HepG2 (cell line): ENCODE measurements around the gene BPIFB2. TPM values are rescaled to one million over a fixed set of nuclear protein-coding genes. Genes with fewer than 3 reads are reported as not detected.

ENCODE experiments used
- BRD4 ChIP-seq: sonication (generic); formaldehyde crosslinking; IDR thresholded peaks from 2 replicates; pipeline ENCODE4 v1.4.0; 2020; ENCODE audit warnings: missing genetic modification reagents
- BRF2 ChIP-seq: sonication (generic); formaldehyde crosslinking; IDR thresholded peaks from 2 replicates; pipeline ENCODE4 v1.8.1; 2022; ENCODE audit warnings: mild to moderate bottlenecking, missing genetic modification reagents
- CHCHD3 ChIP-seq: sonication (generic); formaldehyde crosslinking; IDR thresholded peaks from 2 replicates; pipeline ENCODE4 v1.8.0; 2022; ENCODE audit warnings: mild to moderate bottlenecking, missing genetic modification reagents, moderate library complexity
- DRAP1 ChIP-seq: IDR thresholded peaks from 2 replicates; pipeline ENCODE4 v1.6.1; 2016; ENCODE audit warnings: missing genetic modification reagents, missing compliant biosample characterization
- E2F1 ChIP-seq: sonication (generic); formaldehyde crosslinking; IDR thresholded peaks from 2 replicates; pipeline ENCODE4 v1.5.0; 2020; ENCODE audit warnings: missing genetic modification reagents
- EED ChIP-seq: sonication (generic); formaldehyde crosslinking; IDR thresholded peaks from 2 replicates; pipeline ENCODE4 v1.5.0; 2020; ENCODE audit warnings: mild to moderate bottlenecking, missing genetic modification reagents
- ELF1 ChIP-seq: sonication (generic); formaldehyde crosslinking; IDR thresholded peaks from 2 replicates; pipeline ENCODE4 v1.4.0; 2020; ENCODE audit warnings: missing genetic modification reagents
- GABPB1 ChIP-seq: IDR thresholded peaks from 2 replicates; pipeline ENCODE4 v1.6.1; 2016; ENCODE audit warnings: mild to moderate bottlenecking, missing genetic modification reagents, moderate library complexity, missing compliant biosample characterization
- GMEB1 ChIP-seq: sonication (generic); formaldehyde crosslinking; IDR thresholded peaks from 2 replicates; pipeline ENCODE4 v1.5.1; 2020; ENCODE audit warnings: missing genetic modification reagents, mild to moderate bottlenecking, borderline replicate concordance
- HMGXB4 ChIP-seq, 2 experiments: sonication (generic) in 1 of 2; formaldehyde crosslinking in 1 of 2; IDR thresholded peaks; 2 replicates each; pipeline versions ENCODE4 v1.4.0 to v1.6.1; 2018 to 2020; ENCODE audit warnings: missing genetic modification reagents in 2 of 2, borderline replicate concordance in 1 of 2, low read depth in 1 of 2, mild to moderate bottlenecking in 1 of 2, missing biosample characterization in 1 of 2
- HNRNPK ChIP-seq: fragments of 200-400 bp; formaldehyde crosslinking; IDR thresholded peaks from 2 replicates; pipeline ENCODE4 v1.6.1; 2018; ENCODE audit warnings: low read length, low read depth, moderate library complexity, mild to moderate bottlenecking; ENCODE audit not compliant: poor library complexity, severe bottlenecking
- IKZF5 ChIP-seq: IDR thresholded peaks from 2 replicates; pipeline ENCODE4 v1.6.1; 2018; ENCODE audit warnings: missing genetic modification reagents, mild to moderate bottlenecking, missing compliant biosample characterization
- MXI1 ChIP-seq: IDR thresholded peaks from 3 replicates; pipeline ENCODE4 v1.6.1; 2012; ENCODE audit warnings: low read depth, low read length, inconsistent platforms, borderline replicate concordance
- PHF20 ChIP-seq: sonication (generic); formaldehyde crosslinking; IDR thresholded peaks from 2 replicates; pipeline ENCODE4 v1.5.0; 2020; ENCODE audit warnings: mild to moderate bottlenecking, missing genetic modification reagents
- PHF21A ChIP-seq: sonication (generic); formaldehyde crosslinking; IDR thresholded peaks from 2 replicates; pipeline ENCODE4 v1.5.0; 2020; ENCODE audit warnings: mild to moderate bottlenecking, missing genetic modification reagents
- RBM22 ChIP-seq: fragments of 200-400 bp; formaldehyde crosslinking; optimal IDR thresholded peaks from 2 replicates; pipeline ENCODE3; 2017; ENCODE audit warnings: mild to moderate bottlenecking, low read length, moderate library complexity
- RFX3 ChIP-seq: IDR thresholded peaks from 2 replicates; pipeline ENCODE4 v1.6.1; 2016; ENCODE audit warnings: missing biosample characterization, missing genetic modification reagents
- SAFB2 ChIP-seq: sonication (generic); formaldehyde crosslinking; IDR thresholded peaks from 2 replicates; pipeline ENCODE4 v1.5.1; 2020; ENCODE audit warnings: missing genetic modification reagents, low read depth, mild to moderate bottlenecking, borderline replicate concordance
- U2AF2 ChIP-seq: fragments of 200-400 bp; formaldehyde crosslinking; IDR thresholded peaks from 2 replicates; pipeline ENCODE4 v1.6.1; 2017; ENCODE audit warnings: low read depth, mild to moderate bottlenecking, low read length
- XBP1 ChIP-seq: sonication (generic); formaldehyde crosslinking; IDR thresholded peaks from 2 replicates; pipeline ENCODE4 v1.5.0; 2020; ENCODE audit warnings: missing genetic modification reagents
- ZFP1 ChIP-seq: IDR thresholded peaks from 2 replicates; pipeline ENCODE4 v1.6.1; 2016
- ZFP41 ChIP-seq: sonication (generic); formaldehyde crosslinking; IDR thresholded peaks from 2 replicates; pipeline ENCODE4 v1.4.0; 2020; ENCODE audit warnings: mild to moderate bottlenecking, missing genetic modification reagents, borderline replicate concordance
- ZNF546 ChIP-seq: sonication (generic); formaldehyde crosslinking; conservative IDR thresholded peaks from 2 replicates; pipeline ENCODE4 v1.8.1; 2023; ENCODE audit warnings: mild to moderate bottlenecking, missing genetic modification reagents
- ZNF549 ChIP-seq: sonication (generic); formaldehyde crosslinking; IDR thresholded peaks from 2 replicates; pipeline ENCODE4 v1.5.0; 2020; ENCODE audit warnings: missing genetic modification reagents
- ZNF879 ChIP-seq: sonication (generic); formaldehyde crosslinking; IDR thresholded peaks from 2 replicates; pipeline ENCODE4 v1.8.1; 2023; ENCODE audit warnings: missing genetic modification reagents
- polyA plus RNA-seq, 8 experiments: library from polyadenylated mRNA; depleted of rRNA in 3 of 8; stranded (reverse) in 7 of 8; unstranded in 1 of 8; fragments of >200 nt; fragmentation: Illumina TruSeq in 4 of 8; extraction: Trizol in 4 of 8; gene quantifications; 2 replicates each; pipeline versions ENCODE4 v1.2.1 to v1.2.3, GENCODE V29; 2011 to 2016; ENCODE audit warnings: low read depth in 4 of 8, missing spikeins in 1 of 8, mixed read lengths in 1 of 8; ENCODE audit not compliant: insufficient read depth in 1 of 8
- total RNA-seq, 5 experiments: library from RNA; depleted of rRNA; stranded (reverse); fragments of >200 nt; fragmentation: Illumina TruSeq; extraction: Trizol; gene quantifications; 2 replicates each; pipeline ENCODE4 v1.2.3, GENCODE V29; 2016; ENCODE audit warnings: low read depth in 1 of 5

Gene BPIFB2
- total and polyA plus RNA-seq, 2 of the 13 experiments (the other 11 are each of a cell fraction or from before 2014, with no cell fraction given) = 54.5 to 902 TPM

- TF ChIP-seq DRAP1 (0 out of 2 replicates have a peak, but pooled peaks have one; percentile 14), BRF2 (CRISPR knock-in tag) (no peak), E2F1 (CRISPR knock-in tag) (no peak), ZNF546 (CRISPR knock-in tag) (no peak), EED (CRISPR knock-in tag) (no peak), U2AF2 (no peak), MXI1 (no peak), ELF1 (CRISPR knock-in tag) (no peak), PHF21A (CRISPR knock-in tag) (no peak), RFX3 (CRISPR knock-in tag) (no peak), BRD4 (CRISPR knock-in tag) (no peak), PHF20 (CRISPR knock-in tag) (no peak), RBM22 (peak; percentile 64), ZNF879 (CRISPR knock-in tag) (no peak), ZFP41 (CRISPR knock-in tag) (no peak), CHCHD3 (no peak), ZFP1 (CRISPR knock-in tag) (no peak), HNRNPK (no peak), IKZF5 (CRISPR knock-in tag) (no peak), XBP1 (CRISPR knock-in tag) (no peak), GABPB1 (CRISPR knock-in tag) (no peak), SAFB2 (CRISPR knock-in tag) (no peak; the same call in 1 of the 2 replicates), ZNF549 (CRISPR knock-in tag) (no peak), HMGXB4 (CRISPR knock-in tag; IDR thresholded peaks at IDR 0.05; ENCODE audit: borderline replicate concordance in 1 of 2, low read depth in 1 of 2) (no peak), GMEB1 (no peak)
These were observed 17.9 kb downstream of the BPIFB2 start (continued) for GRCh38 chr20:33025318-33025876.
